ENCODE results near the gene PDE4A. TPM values are rescaled to one million over a fixed set of nuclear protein-coding genes. Genes with fewer than 3 reads are reported as not detected.
A peak's percentile ranks its signal among the peaks of the same experiment; 100 is the strongest.

The PDE4A gene
- total RNA-seq, 4 donors from 2014 or later, result 9.0 to 15.9 (median 13.1) TPM

DNA sequence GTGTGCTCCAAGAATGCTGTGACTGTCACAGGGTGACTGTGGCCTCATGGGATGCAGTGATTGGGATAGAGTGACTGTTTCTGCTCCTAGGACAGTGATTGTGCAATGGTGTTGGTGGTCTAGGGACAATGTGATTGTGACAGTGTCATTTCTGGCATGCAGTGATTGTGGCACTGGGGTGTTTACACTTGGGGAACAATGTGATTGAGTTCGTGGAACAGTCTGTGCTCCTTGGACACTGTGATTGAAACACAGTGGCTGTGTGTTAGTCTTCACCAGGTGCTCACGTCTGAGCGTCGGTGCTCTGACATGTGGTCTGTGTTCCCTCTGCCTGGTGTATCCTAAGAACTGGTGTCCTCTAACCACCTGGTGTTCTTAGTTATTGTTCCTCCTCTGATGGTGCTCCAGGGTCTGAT lies 1.7 kb downstream of the PDE4A start:
- TF ChIP-seq POLR2AphosphoS5 (IDR thresholded peaks at IDR 0.05) (no peak), EP300 (IDR thresholded peaks at IDR 0.05; ENCODE audit: low read depth) (no peak), POLR2A (IDR thresholded peaks at IDR 0.05) (no peak)
- TF ChIP-seq, protein P1, sequence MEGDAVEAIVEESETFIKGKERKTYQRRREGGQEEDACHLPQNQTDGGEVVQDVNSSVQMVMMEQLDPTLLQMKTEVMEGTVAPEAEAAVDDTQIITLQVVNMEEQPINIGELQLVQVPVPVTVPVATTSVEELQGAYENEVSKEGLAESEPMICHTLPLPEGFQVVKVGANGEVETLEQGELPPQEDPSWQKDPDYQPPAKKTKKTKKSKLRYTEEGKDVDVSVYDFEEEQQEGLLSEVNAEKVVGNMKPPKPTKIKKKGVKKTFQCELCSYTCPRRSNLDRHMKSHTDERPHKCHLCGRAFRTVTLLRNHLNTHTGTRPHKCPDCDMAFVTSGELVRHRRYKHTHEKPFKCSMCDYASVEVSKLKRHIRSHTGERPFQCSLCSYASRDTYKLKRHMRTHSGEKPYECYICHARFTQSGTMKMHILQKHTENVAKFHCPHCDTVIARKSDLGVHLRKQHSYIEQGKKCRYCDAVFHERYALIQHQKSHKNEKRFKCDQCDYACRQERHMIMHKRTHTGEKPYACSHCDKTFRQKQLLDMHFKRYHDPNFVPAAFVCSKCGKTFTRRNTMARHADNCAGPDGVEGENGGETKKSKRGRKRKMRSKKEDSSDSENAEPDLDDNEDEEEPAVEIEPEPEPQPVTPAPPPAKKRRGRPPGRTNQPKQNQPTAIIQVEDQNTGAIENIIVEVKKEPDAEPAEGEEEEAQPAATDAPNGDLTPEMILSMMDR (IDR thresholded peaks at IDR 0.05), result no peak
- in situ Hi-C loops (cut with MboI; ENCODE audit: low pct_ligation_motif_present in 1 of 4, low pct_unique_long_range_greater_than_20kb in 1 of 4, low sequenced_read_pairs in 3 of 4), result no loop called here
- peaks cover 97% of the 10 kb centered on the region for H3K27me3 ChIP-seq
- intact Hi-C loops (cut with DNase I; ENCODE audit: low total_unique reads), result no loop called here
- 35% methylated on average over 4 of the region's 4 CpGs; no CpG with 5 or more reads in 1 of the 2 donors for WGBS, 2 donors (ENCODE audit: low coverage in 1 of 2)
- H3K27ac ChIP-seq, result no peak overlapping the region
- H3K4me3 ChIP-seq, result no peak overlapping the region
- no peak for DNase-seq
- H3K9me3 ChIP-seq, result no peaks in the 10 kb centered on the region
- peaks cover 15 to 52% (median 39%) of the 10 kb centered on the region in 4 donors for H3K4me1 ChIP-seq
- no peaks in the 10 kb centered on the region for H3K36me3 ChIP-seq

DNA sequence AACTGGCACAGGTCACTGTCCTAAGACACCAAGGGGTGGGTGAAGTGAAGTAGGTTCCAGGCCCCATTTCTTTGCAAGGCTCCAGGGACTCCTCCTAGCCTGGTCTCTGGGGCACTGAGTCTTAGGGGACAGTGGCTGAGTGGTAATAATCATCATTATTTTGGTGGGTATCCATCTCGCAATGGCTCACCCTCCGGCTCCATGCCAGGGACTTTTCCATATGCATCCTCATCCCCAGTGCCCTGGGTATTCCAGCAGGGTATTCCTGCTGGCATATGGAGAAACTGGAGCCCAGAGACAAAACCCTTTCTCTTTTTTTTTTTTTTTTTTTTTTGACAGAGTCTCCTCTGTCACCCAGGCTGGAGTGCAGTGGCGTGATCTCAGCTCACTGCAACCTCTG lies 2.5 kb downstream of the PDE4A start:
- DNase-seq, result no peak
- H3K4me1 ChIP-seq, result peaks cover 15 to 52% (median 39%) of the 10 kb centered on the region in 4 donors
- intact Hi-C loops (cut with DNase I; ENCODE audit: low total_unique reads), result no loop called here
- H3K36me3 ChIP-seq, result no peaks in the 10 kb centered on the region
- H3K4me3 ChIP-seq, result no peak overlapping the region
- no peaks in the 10 kb centered on the region for H3K9me3 ChIP-seq
- peaks cover 95% of the 10 kb centered on the region for H3K27me3 ChIP-seq
- WGBS, 2 donors (ENCODE audit: low coverage in 1 of 2), result 29 to 66% methylated on average over 1 to 3 of the region's 3 CpGs
- in situ Hi-C loops (cut with MboI; ENCODE audit: low pct_ligation_motif_present in 1 of 4, low pct_unique_long_range_greater_than_20kb in 1 of 4, low sequenced_read_pairs in 3 of 4), result no loop called here
- TF ChIP-seq, protein P1 (IDR thresholded peaks at IDR 0.05), result no peak
- TF ChIP-seq POLR2AphosphoS5 (IDR thresholded peaks at IDR 0.05) (no peak), POLR2A (IDR thresholded peaks at IDR 0.05) (no peak), EP300 (IDR thresholded peaks at IDR 0.05; ENCODE audit: low read depth) (no peak)
- no peak overlapping the region for H3K27ac ChIP-seq

DNA sequence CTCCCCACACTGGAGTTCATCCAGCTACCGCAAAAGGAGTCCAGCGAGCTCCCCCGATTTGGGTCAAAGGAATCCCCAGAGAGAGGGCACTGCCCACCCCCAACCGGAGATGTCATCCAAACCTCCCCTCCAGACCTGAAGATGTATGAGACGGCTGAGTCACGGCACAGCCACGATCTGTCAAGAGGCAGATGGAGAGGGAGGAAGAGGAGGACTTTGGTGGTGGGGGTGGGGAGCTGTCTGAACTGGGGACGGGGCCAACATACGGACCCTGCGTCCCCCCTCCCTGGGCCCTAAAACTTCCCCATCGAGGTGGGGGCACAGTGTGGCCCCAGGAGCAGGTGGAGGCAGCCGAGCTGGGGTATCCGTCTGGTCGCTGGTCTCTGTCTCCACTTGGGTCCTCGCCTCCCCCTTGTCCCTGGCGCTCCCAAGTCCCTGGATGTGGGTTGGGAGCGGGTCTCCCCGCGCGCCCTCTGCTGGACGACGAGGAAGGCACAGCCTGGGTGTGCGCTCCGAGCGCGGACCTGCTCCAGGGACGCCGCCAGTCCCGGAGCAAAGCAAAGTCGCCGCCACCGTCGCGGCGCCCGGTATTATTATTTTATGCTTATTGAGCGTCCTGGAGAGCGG lies 3.8 kb downstream of the PDE4A start:
- peak overlapping the region; percentile 5 to 46 (median 17) for H3K4me3 ChIP-seq
- no peaks in the 10 kb centered on the region for H3K9me3 ChIP-seq
- peaks cover 82% of the 10 kb centered on the region for H3K27me3 ChIP-seq
- TF ChIP-seq EP300 (IDR thresholded peaks at IDR 0.05; ENCODE audit: low read depth), result no peak
- TF ChIP-seq POLR2AphosphoS5 (IDR thresholded peaks at IDR 0.05), result peak in 1 of 3 donors; percentile 14
- no peak for TF ChIP-seq POLR2A (IDR thresholded peaks at IDR 0.05)
- TF ChIP-seq, protein P1 (IDR thresholded peaks at IDR 0.05), result peak; percentile 84 to 97 (median 93)
- H3K4me1 ChIP-seq, result peaks cover 14 to 43% (median 37%) of the 10 kb centered on the region in 4 donors
- DNase-seq, result peak; percentile 86
- in situ Hi-C loops (cut with MboI; ENCODE audit: low pct_ligation_motif_present in 1 of 4, low pct_unique_long_range_greater_than_20kb in 1 of 4, low sequenced_read_pairs in 3 of 4), result no loop called here
- intact Hi-C loops (cut with DNase I; ENCODE audit: low total_unique reads), result no loop called here
- WGBS, 2 donors (ENCODE audit: low coverage in 1 of 2), result 0 to 2% methylated on average over 2 to 38 of the region's 38 CpGs
- no peaks in the 10 kb centered on the region for H3K36me3 ChIP-seq
- peak overlapping the region; percentile 20 to 55 (median 28) for H3K27ac ChIP-seq

DNA sequence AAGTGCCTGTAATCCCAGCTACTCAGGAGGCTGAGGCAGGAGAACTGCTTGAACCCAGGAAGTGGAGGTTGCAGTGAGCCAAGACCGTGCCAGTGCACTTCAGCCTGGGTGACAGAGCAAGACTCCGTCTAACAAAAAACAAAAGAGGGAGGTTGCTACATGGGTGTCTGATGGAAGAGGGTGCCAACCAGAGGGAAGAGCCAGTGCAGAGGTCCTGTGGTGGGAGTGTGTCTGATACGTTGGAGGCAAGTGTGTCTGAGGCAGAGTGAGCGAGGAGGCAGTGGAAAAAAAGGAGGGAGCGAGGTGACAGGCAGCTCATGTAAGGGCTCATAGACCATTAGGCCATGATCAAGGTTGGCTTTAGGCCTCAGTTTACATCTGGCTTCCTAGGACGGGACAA lies 6.8 kb downstream of the PDE4A start:
- Histone ChIP-seq H3K27me3 (peaks cover 57% of the 10 kb centered on the region), H3K4me3 (no peak overlapping the region), H3K4me1 (peaks cover 10 to 38% (median 30%) of the 10 kb centered on the region in 4 donors), H3K27ac (no peak overlapping the region), H3K9me3 (no peaks in the 10 kb centered on the region), H3K36me3 (no peaks in the 10 kb centered on the region)
- no peak for TF ChIP-seq EP300 (IDR thresholded peaks at IDR 0.05; ENCODE audit: low read depth)
- TF ChIP-seq POLR2AphosphoS5 (IDR thresholded peaks at IDR 0.05), result no peak
- no peak for TF ChIP-seq POLR2A (IDR thresholded peaks at IDR 0.05)
- TF ChIP-seq, protein P1 (IDR thresholded peaks at IDR 0.05), result no peak
- no peak for DNase-seq
- 73 to 76% methylated on average over 5 to 6 of the region's 6 CpGs for WGBS, 2 donors (ENCODE audit: low coverage in 1 of 2)
- in situ Hi-C loops (cut with MboI; ENCODE audit: low pct_ligation_motif_present in 1 of 4, low pct_unique_long_range_greater_than_20kb in 1 of 4, low sequenced_read_pairs in 3 of 4), result no loop called here
- intact Hi-C loops (cut with DNase I; ENCODE audit: low total_unique reads), result no loop called here

Data from transverse colon (tissue), 4 donors.